HG02588 (cell line): ENCODE measurements around the gene HMGCLL1.

ENCODE experiments used
- ATAC-seq: cut with Tn5 transposase; IDR thresholded peaks from one replicate; pipeline ENCODE4 v1.9.1; 2021; ENCODE audit warnings: mild to moderate bottlenecking, moderate library complexity; ENCODE audit not compliant: unreplicated experiment

Gene HMGCLL1

GRCh38 chr6:55578537-55579363, at the start of gene HMGCLL1:
TSS of gene HMGCLL1 (minus strand) at chr6:55579192. CDS start at chr6:55579055, 137 bp downstream.
- no peak for ATAC-seq

- ATAC-seq, result no peak
These were observed 43.0 kb upstream of the HMGCLL1 start for GRCh38 chr6:55621993-55622392.

- ATAC-seq, result no peak
These were observed 42.3 kb upstream of the HMGCLL1 start for GRCh38 chr6:55621244-55621643.

- peak; percentile 64 for ATAC-seq
These were observed 38.3 kb upstream of the HMGCLL1 start for GRCh38 chr6:55617272-55617671.

- no peak for ATAC-seq
These were observed 25.0 kb upstream of the HMGCLL1 start for GRCh38 chr6:55604021-55604420.

- ATAC-seq, result no peak
These were observed 22.1 kb upstream of the HMGCLL1 start for GRCh38 chr6:55601120-55601519.

GRCh38 chr6:55594442-55594841, 15.4 kb upstream of the HMGCLL1 start:
- ATAC-seq, result no peak

- no peak for ATAC-seq
These were observed 5.8 kb upstream of the HMGCLL1 start for GRCh38 chr6:55584654-55585354.

- ATAC-seq, result no peak
These were observed 2.2 kb downstream of the HMGCLL1 start for GRCh38 chr6:55576811-55577210.

- ATAC-seq, result no peak
These were observed 4.4 kb downstream of the HMGCLL1 start for GRCh38 chr6:55574556-55574955.

- ATAC-seq, result no peak
These were observed 9.4 kb downstream of the HMGCLL1 start for GRCh38 chr6:55569638-55570037.

- no peak for ATAC-seq
These were observed 10.1 kb downstream of the HMGCLL1 start for GRCh38 chr6:55568808-55569439.

- no peak for ATAC-seq
These were observed 11.4 kb downstream of the HMGCLL1 start for GRCh38 chr6:55567558-55567957.

GRCh38 chr6:55566036-55566710, 12.8 kb downstream of the HMGCLL1 start:
- no peak for ATAC-seq

- ATAC-seq, result no peak
These were observed 16.7 kb downstream of the HMGCLL1 start for GRCh38 chr6:55562318-55562717.

GRCh38 chr6:55560290-55560885, 18.6 kb downstream of the HMGCLL1 start:
- no peak for ATAC-seq

- ATAC-seq, result no peak
These were observed 21.8 kb downstream of the HMGCLL1 start for GRCh38 chr6:55557146-55557545.

GRCh38 chr6:55545791-55546190, 33.2 kb downstream of the HMGCLL1 start:
- ATAC-seq, result no peak

GRCh38 chr6:55543633-55544309, 35.2 kb downstream of the HMGCLL1 start:
- no peak for ATAC-seq

- ATAC-seq, result no peak
These were observed 38.0 kb downstream of the HMGCLL1 start for GRCh38 chr6:55541024-55541423.
